ENCODE data around the gene CLDN16.

The CLDN16 gene

GRCh38 chr3:190436331-190436730, 48.4 kb downstream of the CLDN16 start:
- no peak for DNase-seq (ENCODE audit: low spot score)
- TF ChIP-seq CTCF (IDR thresholded peaks at IDR 0.05; ENCODE audit: extremely low read depth, insufficient read depth, missing control alignments), result no peak
- in situ Hi-C loops (cut with MboI; ENCODE audit: low pct_unique_long_range_greater_than_20kb, low sequenced_read_pairs, unreplicated experiment), result no loop called here

- in situ Hi-C loops (cut with MboI; ENCODE audit: low pct_unique_long_range_greater_than_20kb, low sequenced_read_pairs, unreplicated experiment), result no loop called here
- no peak for TF ChIP-seq CTCF (IDR thresholded peaks at IDR 0.05; ENCODE audit: extremely low read depth, insufficient read depth, missing control alignments)
- DNase-seq (ENCODE audit: low spot score), result no peak
Observed at GRCh38 chr3:190442240-190442639, 54.3 kb downstream of the CLDN16 start.

- no peak for DNase-seq (ENCODE audit: low spot score)
- in situ Hi-C loops (cut with MboI; ENCODE audit: low pct_unique_long_range_greater_than_20kb, low sequenced_read_pairs, unreplicated experiment), result no loop called here
- peak; percentile 12 for TF ChIP-seq CTCF (IDR thresholded peaks at IDR 0.05; ENCODE audit: extremely low read depth, insufficient read depth, missing control alignments)
Observed at GRCh38 chr3:190443257-190443656, 55.3 kb downstream of the CLDN16 start.

- DNase-seq (ENCODE audit: low spot score), result no peak
- in situ Hi-C loops (cut with MboI; ENCODE audit: low pct_unique_long_range_greater_than_20kb, low sequenced_read_pairs, unreplicated experiment), result no loop called here
- TF ChIP-seq CTCF (IDR thresholded peaks at IDR 0.05; ENCODE audit: extremely low read depth, insufficient read depth, missing control alignments), result no peak
Observed at GRCh38 chr3:190444006-190444405, 56.0 kb downstream of the CLDN16 start.

- in situ Hi-C loops (cut with MboI; ENCODE audit: low pct_unique_long_range_greater_than_20kb, low sequenced_read_pairs, unreplicated experiment), result no loop called here
- DNase-seq (ENCODE audit: low spot score), result no peak
- TF ChIP-seq CTCF (IDR thresholded peaks at IDR 0.05; ENCODE audit: extremely low read depth, insufficient read depth, missing control alignments), result no peak
Observed at GRCh38 chr3:190444576-190445145, 56.7 kb downstream of the CLDN16 start.

- in situ Hi-C loops (cut with MboI; ENCODE audit: low pct_unique_long_range_greater_than_20kb, low sequenced_read_pairs, unreplicated experiment), result no loop called here
- DNase-seq (ENCODE audit: low spot score), result no peak
- no peak for TF ChIP-seq CTCF (IDR thresholded peaks at IDR 0.05; ENCODE audit: extremely low read depth, insufficient read depth, missing control alignments)
Observed at GRCh38 chr3:190446573-190447279, 58.8 kb downstream of the CLDN16 start.
